Stromal cell of bone marrow (primary cell): Measurements from ENCODE around the gene CHCHD6.

Experiments used
- DNase-seq: peaks from one replicate; pipeline ENCODE4 v3.0.0-alpha.2; 2012; ENCODE audit warnings: low read depth

CHCHD6 gene

DNA sequence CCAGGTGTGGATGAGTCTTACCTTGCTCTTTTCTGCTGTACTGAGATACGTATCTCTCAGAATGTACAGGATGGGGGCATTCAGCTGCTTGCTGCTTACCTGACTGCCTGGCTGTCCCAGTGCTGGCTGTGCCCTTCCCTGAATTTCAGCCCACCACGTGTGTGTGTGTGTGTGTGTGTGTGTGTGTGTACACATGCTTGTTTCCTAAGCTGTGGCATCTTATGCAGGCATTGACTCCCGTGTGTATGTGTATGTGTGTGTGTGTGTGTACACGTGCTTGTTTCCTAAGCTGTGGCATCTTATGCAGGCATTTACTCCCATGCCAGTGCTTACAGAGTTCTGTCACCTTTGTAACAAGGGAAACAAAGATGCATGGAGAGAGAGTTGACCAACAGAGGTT, 218.4 kb downstream of the CHCHD6 start:
- DNase-seq, result no peak

DNA sequence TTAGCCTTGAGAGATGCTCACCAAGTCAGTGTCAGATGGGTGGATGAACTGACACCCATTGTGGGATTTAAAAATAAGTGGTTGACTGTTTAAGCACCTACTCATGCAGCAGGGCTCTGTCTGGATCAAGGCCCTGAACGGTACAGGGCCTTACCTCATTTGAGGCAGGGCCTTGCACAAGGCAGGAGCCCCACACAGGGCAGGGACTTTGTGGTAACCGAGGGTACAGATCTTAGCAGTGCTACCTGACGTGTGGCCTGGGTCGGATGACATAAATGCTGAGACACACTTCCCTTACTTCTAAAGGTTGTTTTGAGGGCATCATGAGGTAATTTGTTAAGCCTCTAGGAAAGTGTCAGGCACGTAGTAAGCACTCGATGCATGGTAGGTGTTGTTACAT, 219.4 kb downstream of the CHCHD6 start:
- DNase-seq, result no peak

DNA sequence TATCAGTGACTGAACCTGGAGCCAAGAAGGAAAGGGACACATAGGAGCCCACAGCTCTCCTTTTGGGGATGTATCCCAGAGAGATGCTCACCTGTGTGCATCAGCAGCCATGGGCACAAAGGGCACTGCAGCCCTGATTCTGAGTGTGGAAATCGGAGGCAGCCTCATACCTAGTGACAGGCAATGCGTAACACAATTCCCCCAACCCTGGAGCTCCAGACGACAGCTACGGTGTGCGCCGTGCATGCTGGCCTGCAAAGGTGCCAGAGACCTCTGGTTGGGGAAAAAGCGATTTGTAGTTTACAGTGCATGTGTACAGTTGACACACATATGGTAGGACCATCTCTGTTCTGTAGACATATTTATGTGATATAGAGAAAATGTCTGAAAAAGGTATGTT, 219.9 kb downstream of the CHCHD6 start:
- no peak for DNase-seq

DNA sequence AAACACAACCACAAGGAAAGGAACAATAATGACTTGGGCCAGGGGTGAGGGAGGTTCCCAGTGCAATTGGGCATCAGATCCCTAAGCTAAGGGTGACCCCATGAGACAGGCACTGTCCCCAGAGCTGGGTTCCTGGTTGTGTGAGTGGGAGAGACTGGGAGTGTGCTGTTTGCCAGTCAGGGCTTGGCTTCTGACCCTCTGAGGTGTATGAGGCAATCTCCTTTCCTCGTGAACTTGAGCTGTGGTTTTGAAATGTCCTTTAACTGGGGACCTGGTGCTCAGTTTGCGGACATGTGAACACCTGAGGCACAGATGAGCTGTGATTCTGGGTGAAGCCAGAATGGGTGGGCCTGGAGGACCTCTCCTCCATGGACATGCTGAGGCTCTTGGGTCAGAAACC, 220.4 kb downstream of the CHCHD6 start:
- DNase-seq, result no peak

DNA sequence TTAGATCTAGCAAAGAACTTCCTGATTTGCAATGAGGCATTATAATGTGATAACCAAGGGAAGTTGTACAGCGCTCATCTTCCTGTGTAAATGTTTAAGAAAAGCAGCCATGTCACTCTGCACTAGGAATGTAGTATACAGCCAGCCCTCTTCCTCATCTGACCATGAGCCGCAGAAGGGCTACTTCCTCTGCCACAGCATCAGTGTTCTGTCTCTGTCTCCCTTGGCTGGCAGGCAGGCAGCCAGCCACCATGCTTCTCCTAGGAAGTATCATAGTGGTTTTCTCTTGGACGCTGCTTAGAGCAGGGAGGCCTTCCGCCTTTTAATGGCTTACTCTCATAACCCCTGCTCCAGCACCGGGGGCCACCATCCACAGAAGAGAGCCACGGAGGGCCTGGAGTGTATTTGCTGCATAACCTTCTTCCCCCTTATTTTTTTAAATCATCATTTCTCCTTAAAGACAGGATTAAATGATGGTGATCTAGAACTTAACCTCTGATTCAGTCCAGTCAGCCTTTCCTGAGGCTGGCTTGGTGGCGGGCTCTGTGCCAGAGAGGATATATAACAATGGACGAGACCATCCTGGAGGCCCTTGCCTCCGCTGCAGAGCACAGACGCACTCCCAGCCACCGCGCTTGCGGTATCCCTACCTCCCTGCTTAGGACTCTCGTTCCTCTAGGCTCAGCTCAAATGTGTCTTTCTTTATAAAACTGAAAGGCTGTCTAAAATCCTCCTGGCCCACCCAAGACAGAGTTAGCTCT, 221.6 kb downstream of the CHCHD6 start:
- no peak for DNase-seq

DNA sequence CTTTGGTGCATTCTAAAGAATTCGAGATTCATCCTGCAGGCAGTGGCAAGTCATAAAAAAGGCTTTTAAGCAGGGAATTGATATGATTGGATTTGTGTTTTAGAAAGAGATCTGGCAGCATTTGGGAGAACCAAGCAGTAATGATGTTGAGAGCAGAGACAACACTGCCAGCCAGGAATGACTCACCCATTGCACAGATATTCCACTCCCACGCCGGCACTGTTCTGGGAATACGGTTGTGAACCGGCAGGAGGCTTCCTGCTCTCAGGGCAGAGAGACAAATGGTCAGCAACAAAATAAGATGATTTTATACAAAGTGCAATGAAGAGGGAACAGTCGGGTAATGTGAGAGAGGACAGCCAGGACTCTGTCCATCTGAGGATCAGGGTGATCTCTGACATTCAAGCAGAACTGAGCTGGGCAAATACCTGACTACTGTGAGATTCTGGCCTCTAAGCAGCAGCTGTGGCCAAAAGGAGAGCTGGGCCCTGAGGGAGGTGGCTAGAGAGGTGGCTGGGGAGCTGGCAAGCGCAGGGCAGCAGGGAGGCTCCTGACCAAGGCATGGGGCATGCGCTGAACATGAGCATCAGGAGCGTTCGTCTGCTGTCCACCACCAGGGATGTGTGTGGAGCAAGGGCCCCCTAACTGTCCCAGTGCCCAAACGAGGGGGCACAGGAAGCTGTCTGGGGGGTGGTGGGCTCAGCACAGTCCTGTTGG, 222.8 kb downstream of the CHCHD6 start:
- DNase-seq, result peak; percentile 96

DNA sequence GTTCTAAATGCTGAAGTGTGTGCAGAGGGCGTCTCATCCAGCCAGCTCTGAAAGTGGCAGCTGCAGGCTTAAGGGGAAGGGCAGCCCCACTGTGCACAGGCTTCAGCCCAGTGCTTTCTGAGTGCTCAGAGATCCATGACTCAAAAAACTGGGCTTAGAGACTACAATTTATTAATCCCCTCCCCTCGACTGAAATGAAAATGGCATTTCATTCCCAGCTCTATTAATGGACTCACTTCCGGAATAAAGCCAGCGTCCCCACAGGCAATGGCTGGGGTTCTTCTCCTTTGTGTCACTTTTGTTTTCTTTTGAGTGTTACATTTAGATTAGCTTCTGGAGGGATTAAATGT, 223.3 kb downstream of the CHCHD6 start:
- no peak for DNase-seq

DNA sequence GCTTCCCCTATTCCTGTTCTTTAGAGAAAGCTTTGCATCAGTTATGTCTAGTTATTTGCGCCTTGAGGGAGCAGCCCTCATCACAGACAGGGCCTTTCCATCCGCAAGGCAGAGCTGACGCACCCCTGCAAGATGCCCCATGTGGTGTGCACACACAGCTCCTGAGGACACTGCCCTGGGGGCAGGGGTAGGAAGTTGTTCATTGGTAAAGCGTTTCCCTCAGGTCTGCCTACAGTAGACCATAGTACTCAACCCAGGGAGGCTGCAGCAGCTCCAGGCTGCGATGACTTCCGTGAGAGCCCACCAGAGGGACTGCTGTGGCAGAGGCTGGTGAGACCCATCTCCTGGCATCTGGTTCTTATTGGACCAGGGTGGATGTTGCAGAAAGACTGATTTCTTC, 223.8 kb downstream of the CHCHD6 start:
- DNase-seq, result no peak

DNA sequence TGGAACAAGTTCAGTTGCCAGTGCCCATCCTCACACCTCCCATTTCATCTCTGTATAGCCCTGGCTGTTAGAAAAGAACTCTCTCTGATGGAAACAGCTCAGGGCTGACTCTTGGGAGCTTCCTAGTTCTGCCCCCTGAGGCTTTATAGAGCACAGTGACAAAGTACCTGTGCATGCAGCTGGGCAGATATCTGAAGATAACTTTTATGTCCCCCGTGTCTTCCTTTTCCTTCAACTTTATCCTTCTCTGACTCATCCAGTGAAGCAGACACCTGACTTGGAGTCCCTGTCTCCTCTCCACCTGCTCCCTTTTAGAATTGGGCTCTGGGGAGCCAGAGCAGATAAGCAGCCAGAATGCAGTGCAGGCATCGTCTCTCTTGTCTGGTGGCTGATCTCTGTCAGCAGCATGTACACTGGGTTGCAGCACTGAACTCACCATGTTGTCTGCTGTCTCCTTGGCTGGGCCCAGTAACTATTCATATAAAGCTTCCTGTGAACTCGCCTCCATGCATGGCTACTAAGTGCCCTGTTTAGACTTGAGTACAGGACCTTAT, 225.0 kb downstream of the CHCHD6 start:
- DNase-seq, result no peak

DNA sequence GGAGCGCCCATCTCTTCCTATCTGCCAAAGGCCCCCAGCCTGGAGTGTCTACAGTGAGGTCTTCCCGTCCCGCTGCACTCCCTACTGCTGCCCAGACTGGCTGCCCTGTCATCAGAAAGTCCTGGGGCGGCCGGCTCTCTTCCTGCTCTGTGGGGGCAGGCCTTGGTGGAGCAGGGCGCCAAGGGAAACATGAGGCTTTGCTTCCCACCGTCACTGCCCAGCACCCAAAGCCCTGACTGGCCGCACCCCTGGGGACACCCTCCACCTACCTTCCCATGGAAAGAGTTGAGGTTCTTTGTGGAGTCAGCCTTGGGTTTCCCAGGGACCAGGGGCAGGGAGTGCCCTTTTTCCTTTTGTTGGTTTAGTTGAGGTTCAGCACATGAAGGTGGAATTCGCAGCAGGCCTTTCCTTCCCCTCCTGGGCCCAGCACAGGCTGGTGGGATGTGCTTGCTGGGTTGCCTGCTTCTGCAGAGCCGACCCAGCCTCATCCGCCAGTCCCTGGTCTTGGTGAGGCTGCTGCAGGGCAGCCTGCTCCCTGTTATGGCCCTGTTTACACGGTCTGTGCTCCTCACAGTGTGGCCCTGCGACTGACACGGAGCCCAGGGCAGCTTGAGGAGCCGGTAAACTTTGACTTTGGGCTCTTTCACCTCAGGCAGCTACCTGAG, 227.0 kb downstream of the CHCHD6 start:
- no peak for DNase-seq

DNA sequence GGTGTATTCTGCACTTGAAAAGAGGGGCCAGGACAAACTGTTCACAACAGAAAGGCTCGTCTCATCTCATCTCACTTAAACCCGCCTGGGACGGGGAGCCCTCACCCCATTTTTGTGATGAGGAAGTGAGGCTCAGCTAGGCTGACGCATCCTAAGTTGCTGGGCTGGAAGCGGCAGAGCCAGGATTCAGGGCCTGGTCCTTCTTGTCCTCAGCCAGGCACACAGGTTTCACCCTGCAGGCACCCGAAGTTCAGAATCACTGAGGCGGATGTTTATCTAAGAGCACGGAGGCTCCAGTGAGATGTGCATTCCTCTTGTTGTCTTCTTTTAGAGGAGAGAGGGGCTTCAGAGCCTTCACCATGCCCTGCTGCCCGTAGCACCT, 227.8 kb downstream of the CHCHD6 start:
- no peak for DNase-seq

DNA sequence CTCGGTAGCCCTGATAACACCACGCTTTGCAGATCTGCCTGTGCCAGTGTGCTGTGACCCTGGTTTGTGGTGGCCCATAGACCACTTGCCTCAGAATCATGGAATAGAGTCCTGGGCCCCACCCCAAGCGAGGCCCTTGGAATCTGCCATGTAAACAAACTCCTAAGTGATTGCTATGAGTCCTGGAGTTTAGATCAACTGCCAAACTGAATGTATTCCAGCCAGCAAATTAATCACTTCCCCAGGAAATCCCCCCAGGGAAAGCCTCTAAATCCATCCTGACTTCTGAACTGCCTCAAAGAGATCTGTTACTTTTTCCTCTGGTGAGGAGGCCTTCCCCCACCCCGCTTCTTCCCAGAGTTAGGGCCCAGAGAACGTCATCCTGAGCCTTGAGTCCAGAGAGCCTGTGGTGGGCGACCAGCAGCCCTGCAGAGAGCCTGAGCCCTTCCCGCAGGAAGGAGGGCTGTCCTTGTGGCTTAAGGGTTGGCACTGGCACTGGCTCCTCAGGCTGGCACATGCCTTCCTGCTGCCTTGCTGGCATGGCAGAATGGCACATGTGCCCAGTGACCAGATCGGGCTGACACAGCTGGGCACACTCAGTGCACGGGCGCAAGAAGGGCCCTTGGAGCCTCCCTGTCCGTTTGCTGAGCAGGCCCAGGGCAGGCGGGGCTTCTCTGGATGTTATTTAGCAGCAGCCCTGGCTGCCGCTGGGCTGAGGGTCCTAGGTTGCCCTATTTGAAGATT, 228.3 kb downstream of the CHCHD6 start:
- DNase-seq, result peak; percentile 51

DNA sequence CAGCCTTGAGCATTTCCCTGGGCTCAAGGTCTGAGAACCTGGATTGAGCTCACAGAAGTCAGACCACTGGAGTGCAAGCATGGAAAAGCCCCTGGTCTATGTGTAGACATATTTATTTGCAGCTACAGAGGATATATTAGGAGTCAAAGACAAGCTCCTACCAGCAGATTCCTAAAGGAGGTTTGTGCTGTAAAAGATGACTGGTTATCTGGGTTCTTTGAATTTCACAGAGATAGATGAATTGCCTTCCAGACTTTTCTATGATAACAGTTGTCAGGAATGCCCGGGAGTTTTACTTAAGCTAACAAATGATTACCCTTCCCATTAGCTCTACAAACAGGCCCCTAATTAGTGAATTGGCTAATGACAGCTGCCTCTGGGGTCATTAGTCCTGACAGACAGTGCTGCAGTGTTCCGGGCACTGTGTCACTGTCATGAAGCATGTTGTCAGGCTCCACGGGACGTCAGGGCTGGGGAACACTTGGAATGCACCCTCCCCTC, 230.0 kb downstream of the CHCHD6 start:
- no peak for DNase-seq

DNA sequence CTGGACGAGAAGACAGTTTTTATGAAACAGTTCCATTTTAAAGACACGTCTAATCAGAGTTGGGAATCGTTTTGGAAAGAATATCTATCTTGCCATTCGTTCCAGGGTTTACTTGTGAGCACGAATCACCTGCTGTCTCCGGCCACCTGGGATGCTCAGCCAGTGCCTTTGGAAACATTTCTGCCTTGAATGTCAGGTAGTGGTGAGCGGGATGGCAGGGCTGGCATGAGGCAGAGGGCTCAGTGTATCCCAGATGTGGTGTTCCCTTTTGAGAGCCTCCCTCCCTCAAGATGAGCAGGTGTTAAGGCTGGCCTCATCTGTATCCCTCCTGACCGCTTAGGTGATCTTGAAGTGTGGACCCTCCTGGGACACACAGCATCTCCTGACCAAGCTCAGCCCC, 231.0 kb downstream of the CHCHD6 start:
- no peak for DNase-seq

DNA sequence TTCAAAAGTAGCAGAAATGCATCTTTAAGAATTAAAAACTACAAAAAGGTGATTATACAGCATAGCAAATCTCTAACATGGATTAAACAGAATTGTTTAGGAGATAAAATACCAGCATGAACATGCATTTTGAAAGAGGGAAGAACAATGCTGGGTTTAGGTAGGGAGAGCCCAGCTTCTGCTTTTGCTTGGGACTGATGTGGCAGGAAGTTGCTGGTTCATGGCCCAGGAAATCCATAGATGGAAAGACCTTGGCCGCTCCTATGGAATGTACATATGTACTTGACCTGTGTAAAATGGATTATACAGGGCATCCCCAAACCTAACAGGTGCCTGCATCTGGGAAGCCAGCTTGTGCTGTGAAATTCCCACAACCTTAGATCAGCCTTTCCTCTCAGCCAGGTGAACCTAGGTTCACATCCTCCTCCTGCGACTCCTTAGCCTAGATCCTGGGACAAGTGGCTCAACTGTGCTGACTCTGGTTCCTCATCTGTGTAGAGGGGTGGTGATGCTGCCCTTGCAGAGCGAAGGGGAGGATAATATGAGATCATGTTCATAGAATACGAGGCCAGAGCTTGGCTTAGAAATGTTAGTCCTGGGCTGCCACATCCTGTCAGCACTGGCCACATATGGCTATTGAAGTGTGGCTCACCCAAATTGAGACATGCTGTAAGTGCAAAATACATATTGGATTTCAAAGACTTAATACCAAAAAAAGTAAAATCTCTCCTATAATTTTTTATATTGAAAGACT, 231.9 kb downstream of the CHCHD6 start:
- no peak for DNase-seq

DNA sequence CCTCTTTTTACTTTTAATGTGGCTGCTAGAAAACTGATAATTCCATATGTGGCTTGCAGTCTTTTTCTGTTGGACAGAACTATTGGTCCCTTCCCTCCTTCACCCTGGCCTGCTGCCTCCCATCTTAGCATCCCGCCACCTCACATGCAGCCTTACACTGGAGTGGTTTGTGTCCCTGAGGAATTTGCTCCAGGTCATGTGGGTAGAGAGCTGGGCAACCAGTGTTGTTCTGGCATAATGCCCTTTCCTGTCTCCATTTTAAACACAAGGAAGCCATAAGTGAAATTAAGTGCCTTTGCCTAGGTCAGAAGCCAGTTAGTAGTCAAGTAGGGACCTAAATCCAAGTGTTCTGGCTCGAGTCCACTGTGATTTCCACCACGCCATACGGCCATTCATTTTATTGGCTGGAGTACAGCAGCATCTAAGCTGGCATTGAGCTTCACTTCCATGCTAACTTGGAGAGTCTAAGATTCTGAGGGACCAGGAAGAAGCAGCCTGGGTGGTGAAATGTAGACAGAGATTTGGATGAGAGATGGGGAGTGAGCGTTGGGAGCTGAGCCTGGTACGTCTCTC, 232.9 kb downstream of the CHCHD6 start:
- no peak for DNase-seq

DNA sequence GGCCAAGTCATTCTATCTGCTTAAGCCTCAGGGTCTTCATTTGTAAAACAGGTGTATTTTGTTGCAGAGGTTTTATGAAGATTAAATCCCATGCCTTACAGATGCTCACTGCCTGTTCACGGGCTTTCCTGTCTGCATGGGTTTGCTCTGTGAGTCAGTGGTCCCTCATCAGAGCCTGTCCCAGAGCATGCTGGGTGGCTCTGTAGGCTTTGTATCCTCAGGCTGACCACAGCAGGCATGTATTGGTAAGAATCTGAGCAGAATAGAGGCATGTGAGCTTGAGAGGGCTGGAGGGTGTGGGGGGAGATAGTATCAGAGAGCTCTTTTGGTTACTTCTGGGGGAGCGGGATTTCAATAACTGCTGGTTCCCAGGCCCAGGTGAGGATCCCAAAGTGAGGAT, 233.5 kb downstream of the CHCHD6 start:
- DNase-seq, result no peak

DNA sequence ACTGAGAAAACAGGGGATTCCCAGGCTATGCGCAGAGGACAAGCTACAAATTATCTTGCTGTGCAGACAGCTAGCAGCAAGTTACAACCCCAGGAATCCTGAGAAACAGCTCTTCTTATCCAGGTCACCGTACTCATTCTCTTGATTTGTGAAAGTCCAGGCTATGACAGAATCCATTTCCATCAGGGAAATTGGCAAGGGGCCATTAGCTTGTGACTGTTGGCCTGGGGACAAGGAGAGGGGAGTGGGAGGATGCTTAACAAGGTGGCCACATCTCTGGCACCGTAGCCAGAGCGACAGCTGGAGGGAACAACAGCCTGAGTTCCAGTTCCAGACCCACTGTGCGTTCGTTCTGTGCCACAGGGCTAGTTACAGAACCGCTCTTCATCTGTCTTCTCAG, 233.9 kb downstream of the CHCHD6 start:
- no peak for DNase-seq

DNA sequence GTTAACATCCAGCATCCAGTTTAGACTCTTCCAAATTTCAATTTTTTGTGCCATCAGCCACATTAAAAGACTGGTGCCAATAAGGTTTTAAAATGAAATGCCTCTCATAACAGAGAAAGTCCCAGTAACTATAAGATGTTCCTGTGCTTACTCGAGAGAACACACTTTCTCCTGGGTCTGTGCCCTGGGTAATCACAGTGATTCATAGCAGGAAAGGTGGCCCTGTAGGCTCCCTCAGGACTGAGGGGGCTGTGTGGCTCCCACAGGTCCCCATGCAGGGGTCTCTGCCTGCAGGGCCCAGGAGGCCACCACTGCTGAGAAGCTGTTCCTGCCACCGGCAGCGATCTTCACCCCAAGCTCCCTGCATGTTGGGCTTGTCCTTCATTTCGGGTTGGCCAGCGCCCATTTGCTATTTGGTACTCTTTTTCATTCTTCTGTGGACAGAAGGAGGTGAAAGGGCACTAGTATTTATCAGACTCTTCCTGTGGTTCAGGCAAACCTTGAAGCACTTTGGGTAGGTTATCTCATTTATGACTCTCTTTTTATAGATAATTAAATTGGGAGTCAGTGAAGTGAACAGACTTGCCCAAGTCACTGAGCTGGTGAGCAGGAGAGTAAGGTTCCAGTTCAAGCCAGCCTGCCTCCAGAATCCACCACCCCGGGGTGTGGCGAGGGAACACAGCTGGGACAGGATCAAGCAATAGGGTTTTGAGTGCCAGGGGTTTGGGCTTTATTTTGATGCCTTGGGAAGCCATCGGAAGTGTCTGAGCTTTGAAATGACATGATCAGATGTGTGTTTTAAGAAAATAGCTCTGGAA, 234.7 kb downstream of the CHCHD6 start:
- no peak for DNase-seq

DNA sequence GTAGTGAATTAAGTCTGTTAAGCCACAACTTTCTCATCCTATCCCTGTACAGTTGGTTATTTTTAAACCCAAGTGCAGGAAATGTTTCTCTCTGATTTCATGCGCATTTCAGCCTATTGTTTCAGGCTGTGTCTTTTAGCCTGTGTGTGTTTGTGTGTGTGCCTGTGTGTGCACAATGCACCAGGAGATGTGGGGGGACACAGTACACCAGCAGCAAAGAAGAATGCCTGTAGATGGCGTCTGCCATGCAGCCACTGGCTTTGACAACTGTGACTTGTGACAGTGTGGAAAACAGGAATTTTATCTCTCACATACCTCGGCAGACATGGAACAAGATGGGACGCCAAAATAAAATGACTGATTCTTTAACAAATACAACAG, 235.3 kb downstream of the CHCHD6 start:
- no peak for DNase-seq
